HepG2 (cell line): ENCODE data around the gene CFAP61. TPM values are rescaled to one million over a fixed set of nuclear protein-coding genes. Genes with fewer than 3 reads are reported as not detected.

ENCODE experiments used
- ATAC-seq: fragments of 200-7000 bp; cut with Tn5 transposase; 3 replicates; pipeline ENCODE4 v1.9.1; 2020; ENCODE audit warnings: mild to moderate bottlenecking, moderate library complexity
- BruUV-seq: library from RNA; stranded (reverse); fragments of 400-500 nt; replicated peaks from 2 replicates; lab custom pipeline; 2021; lab: Mats Ljungman, UMichigan
- CTCF ChIA-PET: fragments of 300-600 bp; formaldehyde crosslinking; extraction: SDS; loops from one replicate; lab custom pipeline; 2021; ENCODE audit warnings: low total read pairs, inconsistent platforms, low intra/inter-chr PET ratio; lab: Yijun Ruan, JAX
- POLR2A ChIA-PET: fragments of 350-600 bp; sonication (Branson Sonifier 250); formaldehyde crosslinking; loops from one replicate; lab custom pipeline; 2020; ENCODE audit warnings: antibody characterized with exemption, inconsistent platforms; lab: Yijun Ruan, JAX
- DNase-seq: peaks from one replicate; pipeline ENCODE4 v3.0.0-alpha.2; 2015; ENCODE audit warnings: low spot score
- FAIRE-seq: peaks from 3 replicates; lab custom pipeline; 2011; peaks lifted over from hg19 to GRCh38; lab: Jason Lieb, UNC
- H2AFZ ChIP-seq: one replicate; pipeline ENCODE4 v1.6.1; 2011; ENCODE audit warnings: low read length, inconsistent platforms
- H3K27ac ChIP-seq: fragments of 300-600 bp; 3 replicates; pipeline ENCODE4 v1.8.0; 2011; ENCODE audit warnings: mixed run types, mild to moderate bottlenecking, mixed read lengths, low read length, inconsistent platforms; ENCODE audit not compliant: insufficient read depth; ENCODE audit errors: extremely low read length
- H3K27me3 ChIP-seq, 2 experiments: fragments of 200-600 bp in 1 of 2; 2 replicates in 1 of 2; 3 replicates in 1 of 2; pipeline versions ENCODE4 v1.6.0 to v1.8.0; 2011; ENCODE audit warnings: low read length in 2 of 2, mild to moderate bottlenecking in 2 of 2, moderate library complexity in 2 of 2, inconsistent platforms in 1 of 2; ENCODE audit not compliant: insufficient read depth in 2 of 2, control insufficient read depth in 1 of 2
- H3K36me3 ChIP-seq, 2 experiments: fragments of 200-600 bp in 1 of 2; replicated peaks in 1 of 2; 2 replicates in 1 of 2; 3 replicates in 1 of 2; pipeline versions ENCODE4 v1.5.1 to v1.8.0; 2011; ENCODE audit warnings: low read length in 2 of 2, inconsistent platforms in 1 of 2; ENCODE audit not compliant: insufficient read depth in 2 of 2, control insufficient read depth in 1 of 2
- H3K4me1 ChIP-seq: 2 replicates; pipeline ENCODE4 v1.5.1; 2012; ENCODE audit warnings: low read length, inconsistent platforms; ENCODE audit not compliant: insufficient read depth
- H3K4me2 ChIP-seq: 2 replicates; pipeline ENCODE4 v1.6.0; 2011; ENCODE audit warnings: low read depth, low read length, inconsistent platforms
- H3K4me3 ChIP-seq, 3 experiments: fragments of 200-600 bp in 1 of 3; sonication (generic), shearing (Covaris generic) in 1 of 3; replicated peaks in 1 of 3; 2 replicates each; pipeline ENCODE4 v1.5.1; 2011 to 2016; ENCODE audit warnings: low read length in 3 of 3, inconsistent platforms in 2 of 3, low read depth in 2 of 3, mild to moderate bottlenecking in 2 of 3, control low read depth in 1 of 3, mixed read lengths in 1 of 3; ENCODE audit not compliant: insufficient read depth in 1 of 3
- H3K79me2 ChIP-seq: one replicate; pipeline ENCODE4 v1.6.1; 2011; ENCODE audit warnings: low read length, inconsistent platforms; ENCODE audit not compliant: insufficient read depth
- H3K9ac ChIP-seq: 2 replicates; pipeline ENCODE4 v1.6.0; 2011; ENCODE audit warnings: mild to moderate bottlenecking, low read depth, low read length, inconsistent platforms; ENCODE audit not compliant: insufficient read depth
- H3K9me3 ChIP-seq: 2 replicates; pipeline ENCODE4 v1.5.1; 2012; ENCODE audit warnings: mild to moderate bottlenecking, low read length
- H4K20me1 ChIP-seq: 2 replicates; pipeline ENCODE4 v1.6.0; 2011; ENCODE audit warnings: inconsistent platforms, mild to moderate bottlenecking, low read length, moderate library complexity; ENCODE audit not compliant: insufficient read depth
- ARHGAP35 ChIP-seq: sonication (generic); formaldehyde crosslinking; IDR thresholded peaks from 2 replicates; pipeline ENCODE4 v1.9.0; 2022; ENCODE audit warnings: mild to moderate bottlenecking, inconsistent platforms, moderate library complexity, missing genetic modification reagents, borderline replicate concordance
- LCORL ChIP-seq, 2 experiments: fragments of 450-650 bp in 1 of 2; sonication (generic) in 1 of 2; formaldehyde crosslinking in 1 of 2; IDR thresholded peaks; 2 replicates each; pipeline versions ENCODE4 v1.5.0 to v1.6.1; 2017 to 2020; ENCODE audit warnings: antibody characterized with exemption in 1 of 2, missing genetic modification reagents in 1 of 2
- MNT ChIP-seq: fragments of 450-650 bp; IDR thresholded peaks from 2 replicates; pipeline ENCODE4 v1.6.1; 2016
- PAF1 ChIP-seq: IDR thresholded peaks from 2 replicates; pipeline ENCODE4 v1.6.1; 2016; ENCODE audit warnings: missing genetic modification reagents, missing compliant biosample characterization
- PCBP1 ChIP-seq: fragments of 200-400 bp; formaldehyde crosslinking; IDR thresholded peaks from 2 replicates; pipeline ENCODE4 v1.6.1; 2017; ENCODE audit warnings: mild to moderate bottlenecking, low read depth, low read length, borderline replicate concordance
- SNAPC4 ChIP-seq: sonication (generic); formaldehyde crosslinking; IDR thresholded peaks from 2 replicates; pipeline ENCODE4 v1.4.0; 2020; ENCODE audit warnings: mild to moderate bottlenecking, missing genetic modification reagents
- WGBS: methylation state at CpG from one replicate; pipeline ENCODE4 v1.1.6; 2017; ENCODE audit warnings: low lambda C conversion rate; 5-methylcytosine and 5-hydroxymethylcytosine counted together
- in situ Hi-C: cut with HindIII; loops from 2 replicates; pipeline ENCODE4 v1.10.0; 2017; ENCODE audit warnings: low pct_unique_long_range_greater_than_20kb; ENCODE audit not compliant: extremely low pct_ligation_motif_present
- intact Hi-C: fragments of 100-400 bp; cut with micrococcal nuclease; formaldehyde crosslinking; loops from one replicate; pipeline ENCODE4 v1.10.0; 2022; ENCODE audit not compliant: unreplicated experiment
- polyA plus RNA-seq, 8 experiments: library from polyadenylated mRNA; depleted of rRNA in 3 of 8; stranded (reverse) in 7 of 8; unstranded in 1 of 8; fragments of >200 nt; fragmentation: Illumina TruSeq in 4 of 8; extraction: Trizol in 4 of 8; gene quantifications; 2 replicates each; pipeline versions ENCODE4 v1.2.1 to v1.2.3, GENCODE V29; 2011 to 2016; ENCODE audit warnings: low read depth in 4 of 8, missing spikeins in 1 of 8, mixed read lengths in 1 of 8; ENCODE audit not compliant: insufficient read depth in 1 of 8
- total RNA-seq, 5 experiments: library from RNA; depleted of rRNA; stranded (reverse); fragments of >200 nt; fragmentation: Illumina TruSeq; extraction: Trizol; gene quantifications; 2 replicates each; pipeline ENCODE4 v1.2.3, GENCODE V29; 2016; ENCODE audit warnings: low read depth in 1 of 5
- TF ChIP-seq, protein P1 (sequence below): sonication (generic); formaldehyde crosslinking; IDR thresholded peaks from 2 replicates; pipeline ENCODE4 v1.9.0; 2021; ENCODE audit warnings: mild to moderate bottlenecking, missing genetic modification reagents
- TF ChIP-seq, protein P2 (sequence below): sonication (generic); formaldehyde crosslinking; IDR thresholded peaks from 2 replicates; pipeline ENCODE4 v1.9.0; 2021; ENCODE audit warnings: missing genetic modification reagents, borderline replicate concordance

Gene CFAP61
- total and polyA plus RNA-seq, 2 of the 13 experiments (the other 11 are each of a cell fraction or from before 2014, with no cell fraction given), result 0.27 TPM; not detected in 1

GRCh38 chr20:20136313-20136712, 84.0 kb downstream of the CFAP61 start:
- FAIRE-seq, result no peak
- in situ Hi-C loops (no loop called here), intact Hi-C loops (no loop called here)
- Histone ChIP-seq H3K36me3 (no peaks in the 10 kb centered on the region), H3K27me3 (no peaks in the 10 kb centered on the region), H3K9me3 (no peaks in the 10 kb centered on the region), H3K79me2 (no peaks in the 10 kb centered on the region), H3K9ac (no peak overlapping the region), H2AFZ (no peak overlapping the region), H3K4me2 (no peak overlapping the region), H3K4me1 (no peaks in the 10 kb centered on the region), H3K4me3 (no peak overlapping the region), H4K20me1 (no peaks in the 10 kb centered on the region), H3K27ac (no peak overlapping the region)
- POLR2A ChIA-PET, result no interaction called here
- CTCF ChIA-PET, result no interaction called here
- no peak for ATAC-seq
- BruUV-seq, result no TSS peak
- DNase-seq, result no peak
- 2% methylated on average over 1 of the region's 1 CpG for WGBS
- no peak for TF ChIP-seq SNAPC4 (CRISPR knock-in tag)
- no peak for TF ChIP-seq PCBP1
- TF ChIP-seq ARHGAP35 (CRISPR knock-in tag), result no peak
- no peak for TF ChIP-seq PAF1 (CRISPR knock-in tag)
- no peak for TF ChIP-seq LCORL (IDR thresholded peaks at IDR 0.05)
- TF ChIP-seq LCORL (CRISPR knock-in tag; IDR thresholded peaks at IDR 0.05), result no peak
- TF ChIP-seq, protein P1, sequence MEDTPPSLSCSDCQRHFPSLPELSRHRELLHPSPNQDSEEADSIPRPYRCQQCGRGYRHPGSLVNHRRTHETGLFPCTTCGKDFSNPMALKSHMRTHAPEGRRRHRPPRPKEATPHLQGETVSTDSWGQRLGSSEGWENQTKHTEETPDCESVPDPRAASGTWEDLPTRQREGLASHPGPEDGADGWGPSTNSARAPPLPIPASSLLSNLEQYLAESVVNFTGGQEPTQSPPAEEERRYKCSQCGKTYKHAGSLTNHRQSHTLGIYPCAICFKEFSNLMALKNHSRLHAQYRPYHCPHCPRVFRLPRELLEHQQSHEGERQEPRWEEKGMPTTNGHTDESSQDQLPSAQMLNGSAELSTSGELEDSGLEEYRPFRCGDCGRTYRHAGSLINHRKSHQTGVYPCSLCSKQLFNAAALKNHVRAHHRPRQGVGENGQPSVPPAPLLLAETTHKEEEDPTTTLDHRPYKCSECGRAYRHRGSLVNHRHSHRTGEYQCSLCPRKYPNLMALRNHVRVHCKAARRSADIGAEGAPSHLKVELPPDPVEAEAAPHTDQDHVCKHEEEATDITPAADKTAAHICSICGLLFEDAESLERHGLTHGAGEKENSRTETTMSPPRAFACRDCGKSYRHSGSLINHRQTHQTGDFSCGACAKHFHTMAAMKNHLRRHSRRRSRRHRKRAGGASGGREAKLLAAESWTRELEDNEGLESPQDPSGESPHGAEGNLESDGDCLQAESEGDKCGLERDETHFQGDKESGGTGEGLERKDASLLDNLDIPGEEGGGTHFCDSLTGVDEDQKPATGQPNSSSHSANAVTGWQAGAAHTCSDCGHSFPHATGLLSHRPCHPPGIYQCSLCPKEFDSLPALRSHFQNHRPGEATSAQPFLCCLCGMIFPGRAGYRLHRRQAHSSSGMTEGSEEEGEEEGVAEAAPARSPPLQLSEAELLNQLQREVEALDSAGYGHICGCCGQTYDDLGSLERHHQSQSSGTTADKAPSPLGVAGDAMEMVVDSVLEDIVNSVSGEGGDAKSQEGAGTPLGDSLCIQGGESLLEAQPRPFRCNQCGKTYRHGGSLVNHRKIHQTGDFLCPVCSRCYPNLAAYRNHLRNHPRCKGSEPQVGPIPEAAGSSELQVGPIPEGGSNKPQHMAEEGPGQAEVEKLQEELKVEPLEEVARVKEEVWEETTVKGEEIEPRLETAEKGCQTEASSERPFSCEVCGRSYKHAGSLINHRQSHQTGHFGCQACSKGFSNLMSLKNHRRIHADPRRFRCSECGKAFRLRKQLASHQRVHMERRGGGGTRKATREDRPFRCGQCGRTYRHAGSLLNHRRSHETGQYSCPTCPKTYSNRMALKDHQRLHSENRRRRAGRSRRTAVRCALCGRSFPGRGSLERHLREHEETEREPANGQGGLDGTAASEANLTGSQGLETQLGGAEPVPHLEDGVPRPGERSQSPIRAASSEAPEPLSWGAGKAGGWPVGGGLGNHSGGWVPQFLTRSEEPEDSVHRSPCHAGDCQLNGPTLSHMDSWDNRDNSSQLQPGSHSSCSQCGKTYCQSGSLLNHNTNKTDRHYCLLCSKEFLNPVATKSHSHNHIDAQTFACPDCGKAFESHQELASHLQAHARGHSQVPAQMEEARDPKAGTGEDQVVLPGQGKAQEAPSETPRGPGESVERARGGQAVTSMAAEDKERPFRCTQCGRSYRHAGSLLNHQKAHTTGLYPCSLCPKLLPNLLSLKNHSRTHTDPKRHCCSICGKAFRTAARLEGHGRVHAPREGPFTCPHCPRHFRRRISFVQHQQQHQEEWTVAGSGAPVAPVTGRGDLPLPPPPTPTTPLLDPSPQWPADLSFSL (CRISPR knock-in tag), result no peak
- TF ChIP-seq, protein P2, sequence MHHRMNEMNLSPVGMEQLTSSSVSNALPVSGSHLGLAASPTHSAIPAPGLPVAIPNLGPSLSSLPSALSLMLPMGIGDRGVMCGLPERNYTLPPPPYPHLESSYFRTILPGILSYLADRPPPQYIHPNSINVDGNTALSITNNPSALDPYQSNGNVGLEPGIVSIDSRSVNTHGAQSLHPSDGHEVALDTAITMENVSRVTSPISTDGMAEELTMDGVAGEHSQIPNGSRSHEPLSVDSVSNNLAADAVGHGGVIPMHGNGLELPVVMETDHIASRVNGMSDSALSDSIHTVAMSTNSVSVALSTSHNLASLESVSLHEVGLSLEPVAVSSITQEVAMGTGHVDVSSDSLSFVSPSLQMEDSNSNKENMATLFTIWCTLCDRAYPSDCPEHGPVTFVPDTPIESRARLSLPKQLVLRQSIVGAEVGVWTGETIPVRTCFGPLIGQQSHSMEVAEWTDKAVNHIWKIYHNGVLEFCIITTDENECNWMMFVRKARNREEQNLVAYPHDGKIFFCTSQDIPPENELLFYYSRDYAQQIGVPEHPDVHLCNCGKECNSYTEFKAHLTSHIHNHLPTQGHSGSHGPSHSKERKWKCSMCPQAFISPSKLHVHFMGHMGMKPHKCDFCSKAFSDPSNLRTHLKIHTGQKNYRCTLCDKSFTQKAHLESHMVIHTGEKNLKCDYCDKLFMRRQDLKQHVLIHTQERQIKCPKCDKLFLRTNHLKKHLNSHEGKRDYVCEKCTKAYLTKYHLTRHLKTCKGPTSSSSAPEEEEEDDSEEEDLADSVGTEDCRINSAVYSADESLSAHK (CRISPR knock-in tag), result no peak
- TF ChIP-seq MNT, result no peak
